Measurements from ENCODE around the gene UNC5CL. TPM values are rescaled to one million over a fixed set of nuclear protein-coding genes. Genes with fewer than 3 reads are reported as not detected.

Gene UNC5CL
- total and polyA plus RNA-seq, 9 of the 15 experiments (the other 6 are each of a cell fraction or from before 2014, with no cell fraction given): 0.07 to 1.8 (median 0.62) TPM; not detected in 1

DNA sequence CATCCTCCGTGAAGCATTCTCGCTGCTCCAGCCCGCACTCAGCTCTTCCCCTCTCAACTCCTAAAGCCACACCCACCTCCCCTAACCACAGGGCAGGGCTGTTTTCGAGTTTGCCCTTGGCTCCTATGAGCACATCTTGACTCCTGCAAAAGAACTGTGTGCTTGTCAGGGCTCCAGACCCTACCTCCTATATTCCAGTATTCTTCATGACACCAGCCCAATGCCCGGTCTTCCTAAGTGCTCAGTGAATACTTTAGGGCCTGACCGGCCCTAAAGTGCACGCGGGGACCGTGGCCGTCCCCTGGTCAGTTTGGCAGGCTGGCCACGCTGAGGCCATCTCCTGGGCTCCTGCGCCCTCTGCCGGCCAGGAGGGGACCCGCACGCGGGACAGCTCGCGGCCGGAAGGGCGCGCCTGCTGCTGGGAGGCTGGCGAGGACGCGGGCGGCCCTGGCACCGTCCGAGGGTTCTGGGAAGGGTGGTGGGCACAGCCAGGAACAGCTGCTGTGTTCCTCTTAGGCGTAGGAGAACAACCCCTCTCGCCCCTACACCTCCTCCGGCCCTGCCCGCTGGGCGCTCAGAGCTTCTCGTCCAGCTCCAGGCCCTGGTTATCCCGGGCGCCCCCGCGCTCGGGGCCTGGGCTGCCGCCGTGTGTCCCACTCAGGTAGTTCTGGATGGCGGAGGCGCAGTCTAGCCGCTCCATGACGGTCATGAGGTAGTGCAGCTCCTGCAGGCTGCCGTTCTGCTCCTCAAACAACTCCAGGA lies 11.0 kb downstream of the UNC5CL start (continued):
- TF ChIP-seq MGA (IDR thresholded peaks at IDR 0.05) (peak; percentile 80), NR4A1 (CRISPR knock-in tag; IDR thresholded peaks at IDR 0.05) (no peak), NR4A1 (tag; IDR thresholded peaks at IDR 0.05) (0 out of 2 replicates have a peak, but pooled peaks have one; percentile 36), CCNT2 (IDR thresholded peaks at IDR 0.05; ENCODE audit: borderline replicate concordance, extremely low read depth, insufficient read length, low read depth, low read length) (no peak), MTA2 (IDR thresholded peaks at IDR 0.05; ENCODE audit: low read depth) (0 out of 2 replicates have a peak, but pooled peaks have one; percentile 34), POLR2G (IDR thresholded peaks at IDR 0.05; ENCODE audit: low read depth, low read length) (peak; percentile 72), ZNF24 (IDR thresholded peaks at IDR 0.05) (peak; percentile 68), DACH1 (IDR thresholded peaks at IDR 0.05; ENCODE audit: partially characterized antibody) (peak; percentile 20), ZNF589 (CRISPR knock-in tag; IDR thresholded peaks at IDR 0.05; ENCODE audit: low read depth) (peak; percentile 79; the same call in 1 of the 2 replicates), ZNF134 (CRISPR knock-in tag; conservative IDR thresholded peaks at IDR 0.05) (peak; percentile 41; the same call in 1 of the 2 replicates), ZNF282 (CRISPR knock-in tag; IDR thresholded peaks at IDR 0.05) (no peak), CTBP1 (IDR thresholded peaks at IDR 0.05; ENCODE audit: borderline replicate concordance) (peak; percentile 83; the same call in 1 of the 2 replicates), RBM22 (IDR thresholded peaks at IDR 0.05; ENCODE audit: low read depth, low read length, poor library complexity, severe bottlenecking) (peak; percentile 73), KLF16 (IDR thresholded peaks at IDR 0.05) (peak; percentile 27; the same call in 1 of the 2 replicates), CREM (IDR thresholded peaks at IDR 0.05; ENCODE audit: low read depth) (peak; percentile 62), YY1 (IDR thresholded peaks at IDR 0.05; ENCODE audit: borderline replicate concordance in 1 of 3, control insufficient read depth in 1 of 3, extremely low read depth in 1 of 3, insufficient read depth in 3 of 3, insufficient read length in 1 of 3, insufficient replicate concordance in 2 of 3, low read depth in 1 of 3, low read length in 2 of 3) (peak in 1 of 3 experiments; percentile 51), ZNF324 (CRISPR knock-in tag; IDR thresholded peaks at IDR 0.05) (no peak)

Data from K562 (cell line).